Measurements from ENCODE around the gene TRMT44.
"Not testable (repeated sequence)": the region's sequence is repeated elsewhere in the genome, so short reads cannot be mapped to it uniquely, and the experiment has no call there.

The TRMT44 gene

DNA sequence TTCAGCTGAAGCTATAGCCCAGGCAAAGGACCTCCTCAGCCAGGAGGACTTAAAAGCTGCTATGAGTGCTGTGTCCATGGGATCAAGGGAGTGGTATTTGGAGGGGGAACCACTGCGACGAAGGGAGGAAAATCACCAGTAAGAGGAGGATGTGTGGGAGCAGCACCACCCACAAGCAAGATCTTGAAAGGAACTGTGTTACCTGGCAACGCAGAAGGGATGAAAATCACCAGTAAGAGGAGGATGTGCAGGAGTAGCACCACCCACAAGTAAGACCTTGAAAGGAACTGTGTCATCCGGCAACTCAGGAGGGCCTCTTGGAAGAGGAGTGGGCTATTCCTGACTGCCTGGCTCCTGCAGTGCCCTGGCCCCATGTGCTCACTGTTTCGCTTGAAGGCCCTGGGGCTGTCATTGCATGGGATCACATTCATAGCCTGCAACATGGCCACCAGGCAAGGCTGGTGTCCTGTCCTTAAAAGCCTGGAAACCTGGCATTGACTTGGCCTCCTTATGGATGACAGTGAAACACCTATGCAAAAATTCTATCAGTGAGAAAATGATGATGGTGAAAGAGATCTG lies 48.3 kb downstream of the TRMT44 start:
- Histone ChIP-seq H4K20me1 (ENCODE audit: insufficient read depth, low read length) (no peaks in the 10 kb centered on the region), H3K79me2 (ENCODE audit: insufficient read depth, low read length) (no peaks in the 10 kb centered on the region), H2AFZ (ENCODE audit: low read depth, low read length) (no peak overlapping the region), H3K27me3 (ENCODE audit: insufficient read depth, low read length, poor library complexity) (no peaks in the 10 kb centered on the region), H3K9me3 (ENCODE audit: insufficient read depth, low read length, severe bottlenecking) (no peaks in the 10 kb centered on the region), H3K4me2 (ENCODE audit: insufficient read depth, low read length) (no peak overlapping the region), H3K36me3 (ENCODE audit: insufficient read depth, low read length) (no peaks in the 10 kb centered on the region), H3K9ac (ENCODE audit: low read depth, low read length) (no peak overlapping the region), H3K27ac (ENCODE audit: low read length) (no peak overlapping the region), H3K4me1 (ENCODE audit: insufficient read depth, low read length) (no peaks in the 10 kb centered on the region), H3K4me3 (ENCODE audit: low read depth in 1 of 2, low read length in 2 of 2) (no peak overlapping the region)
- no peak for DNase-seq
- no peak for ATAC-seq (ENCODE audit: insufficient read depth, low read depth)
- TF ChIP-seq EZH2 (IDR thresholded peaks at IDR 0.05; ENCODE audit: borderline replicate concordance, low read depth, low read length, severe bottlenecking) (no peak), CTCF (IDR thresholded peaks at IDR 0.05; ENCODE audit: borderline replicate concordance, extremely low read depth, low read length, poor library complexity, severe bottlenecking) (no peak)

GRCh38 chr4:8491478-8491877 lies 50.9 kb downstream of the TRMT44 start:
- H3K27me3 ChIP-seq (ENCODE audit: insufficient read depth, low read length, poor library complexity); H3K4me2 ChIP-seq (ENCODE audit: insufficient read depth, low read length); H3K27ac ChIP-seq (ENCODE audit: low read length); ATAC-seq (ENCODE audit: insufficient read depth, low read depth); H3K4me3 ChIP-seq (ENCODE audit: low read depth in 1 of 2, low read length in 2 of 2); H3K9ac ChIP-seq (ENCODE audit: low read depth, low read length); H4K20me1 ChIP-seq (ENCODE audit: insufficient read depth, low read length); H3K4me1 ChIP-seq (ENCODE audit: insufficient read depth, low read length); DNase-seq; H3K79me2 ChIP-seq (ENCODE audit: insufficient read depth, low read length); H3K36me3 ChIP-seq (ENCODE audit: insufficient read depth, low read length); H2AFZ ChIP-seq (ENCODE audit: low read depth, low read length); H3K9me3 ChIP-seq (ENCODE audit: insufficient read depth, low read length, severe bottlenecking): not testable (repeated sequence)

DNA sequence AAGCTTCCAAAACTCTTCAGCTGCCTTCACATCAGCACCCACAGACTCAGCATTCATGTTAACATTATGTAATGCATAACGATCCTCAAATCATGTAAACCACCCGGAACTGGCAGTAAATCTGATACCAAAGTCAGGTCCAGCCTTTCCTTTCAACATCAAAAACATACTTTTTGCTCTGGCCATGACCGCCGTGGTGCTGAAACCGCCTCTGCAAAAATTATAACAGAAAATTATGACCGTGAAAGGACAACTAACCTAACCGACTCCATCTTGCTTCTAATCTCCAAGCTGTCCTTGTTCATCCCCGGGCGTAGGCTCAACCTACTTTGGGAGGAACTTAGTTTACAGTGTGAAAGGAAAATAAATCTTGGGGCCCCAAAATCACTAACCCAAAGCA lies 51.6 kb downstream of the TRMT44 start:
- Histone ChIP-seq H3K4me3 (ENCODE audit: low read depth in 1 of 2, low read length in 2 of 2) (no peak overlapping the region), H3K27ac (ENCODE audit: low read length) (no peak overlapping the region), H4K20me1 (ENCODE audit: insufficient read depth, low read length) (no peaks in the 10 kb centered on the region), H2AFZ (ENCODE audit: low read depth, low read length) (no peak overlapping the region), H3K27me3 (ENCODE audit: insufficient read depth, low read length, poor library complexity) (no peaks in the 10 kb centered on the region), H3K4me2 (ENCODE audit: insufficient read depth, low read length) (no peak overlapping the region), H3K9me3 (ENCODE audit: insufficient read depth, low read length, severe bottlenecking) (no peaks in the 10 kb centered on the region), H3K9ac (ENCODE audit: low read depth, low read length) (no peak overlapping the region), H3K36me3 (ENCODE audit: insufficient read depth, low read length) (no peaks in the 10 kb centered on the region), H3K79me2 (ENCODE audit: insufficient read depth, low read length) (no peaks in the 10 kb centered on the region), H3K4me1 (ENCODE audit: insufficient read depth, low read length) (no peaks in the 10 kb centered on the region)
- DNase-seq = no peak
- no peak for ATAC-seq (ENCODE audit: insufficient read depth, low read depth)
- TF ChIP-seq EZH2 (IDR thresholded peaks at IDR 0.05; ENCODE audit: borderline replicate concordance, low read depth, low read length, severe bottlenecking) = no peak
- no peak for TF ChIP-seq CTCF (IDR thresholded peaks at IDR 0.05; ENCODE audit: borderline replicate concordance, extremely low read depth, low read length, poor library complexity, severe bottlenecking)

GRCh38 chr4:8493484-8493883 lies 52.9 kb downstream of the TRMT44 start:
- no peaks in the 10 kb centered on the region for H3K36me3 ChIP-seq (ENCODE audit: insufficient read depth, low read length)
- H2AFZ ChIP-seq (ENCODE audit: low read depth, low read length) = no peak overlapping the region
- no peak overlapping the region for H3K27ac ChIP-seq (ENCODE audit: low read length)
- H3K4me2 ChIP-seq (ENCODE audit: insufficient read depth, low read length) = no peak overlapping the region
- H3K27me3 ChIP-seq (ENCODE audit: insufficient read depth, low read length, poor library complexity) = no peaks in the 10 kb centered on the region
- H3K79me2 ChIP-seq (ENCODE audit: insufficient read depth, low read length) = no peaks in the 10 kb centered on the region
- ATAC-seq (ENCODE audit: insufficient read depth, low read depth) (no peak), DNase-seq (no peak)
- H3K4me1 ChIP-seq (ENCODE audit: insufficient read depth, low read length) = no peaks in the 10 kb centered on the region
- no peak for TF ChIP-seq CTCF (IDR thresholded peaks at IDR 0.05; ENCODE audit: borderline replicate concordance, extremely low read depth, low read length, poor library complexity, severe bottlenecking)
- TF ChIP-seq EZH2 (IDR thresholded peaks at IDR 0.05; ENCODE audit: borderline replicate concordance, low read depth, low read length, severe bottlenecking) = no peak
- no peak overlapping the region for H3K9ac ChIP-seq (ENCODE audit: low read depth, low read length)
- H3K4me3 ChIP-seq (ENCODE audit: low read depth in 1 of 2, low read length in 2 of 2) = no peak overlapping the region
- H3K9me3 ChIP-seq (ENCODE audit: insufficient read depth, low read length, severe bottlenecking) = no peaks in the 10 kb centered on the region
- no peaks in the 10 kb centered on the region for H4K20me1 ChIP-seq (ENCODE audit: insufficient read depth, low read length)
